ENCODE data around the gene CCDC18. TPM values are rescaled to one million over a fixed set of nuclear protein-coding genes. Genes with fewer than 3 reads are reported as not detected.

The CCDC18 gene
- polyA plus RNA-seq, 1 donor from 2014 or later, result 5.7 TPM

- Histone ChIP-seq H3K4me3 (ENCODE audit: low read length) (no peak overlapping the region), H3K9me2 (ENCODE audit: insufficient read depth, low read length) (no peaks in the 10 kb centered on the region), H3K4me2 (ENCODE audit: low read length) (no peak overlapping the region), H2AFZ (ENCODE audit: low read depth, low read length) (no peak overlapping the region), H3K9ac (ENCODE audit: low read length) (no peak overlapping the region), H3K79me2 (replicated peaks; ENCODE audit: insufficient read depth, low read length) (no peaks in the 10 kb centered on the region), H3K27ac (ENCODE audit: low read length) (no peak overlapping the region), H3K9me3 (ENCODE audit: low read length) (no peaks in the 10 kb centered on the region), H3K36me3 (ENCODE audit: insufficient read depth, low read length) (no peaks in the 10 kb centered on the region), H3K27me3 (ENCODE audit: insufficient read depth, low read depth, low read length) (no peaks in the 10 kb centered on the region), H4K20me1 (ENCODE audit: insufficient read depth) (no peaks in the 10 kb centered on the region), H3F3A (ENCODE audit: insufficient read depth, low read length, poor library complexity, severe bottlenecking) (no peaks in the 10 kb centered on the region)
- TF ChIP-seq EP300 (conservative IDR thresholded peaks at IDR 0.05; ENCODE audit: poor library complexity, severe bottlenecking) (no peak), REST (IDR thresholded peaks at IDR 0.05; ENCODE audit: borderline replicate concordance) (no peak), TAF1 (IDR thresholded peaks at IDR 0.05; ENCODE audit: low read depth) (no peak), EZH2 (IDR thresholded peaks at IDR 0.05; ENCODE audit: borderline replicate concordance, insufficient read depth, low read length, poor library complexity, severe bottlenecking) (no peak), POLR2AphosphoS5 (IDR thresholded peaks at IDR 0.05) (no peak), RAD21 (conservative IDR thresholded peaks at IDR 0.05) (no peak), CTCF (IDR thresholded peaks at IDR 0.05; ENCODE audit: poor library complexity, severe bottlenecking) (no peak), SMC3 (conservative IDR thresholded peaks at IDR 0.05; ENCODE audit: poor library complexity) (no peak), MXI1 (conservative IDR thresholded peaks at IDR 0.05; ENCODE audit: poor library complexity, severe bottlenecking) (no peak)
These were observed 16.1 kb downstream of the CCDC18 start for GRCh38 chr1:93196591-93196990.

GRCh38 chr1:93199150-93199549 is 18.6 kb downstream of the CCDC18 start:
- Histone ChIP-seq H2AFZ (ENCODE audit: low read depth, low read length) (no peak overlapping the region), H3K9ac (ENCODE audit: low read length) (no peak overlapping the region), H3K9me3 (ENCODE audit: low read length) (no peaks in the 10 kb centered on the region), H4K20me1 (ENCODE audit: insufficient read depth) (no peaks in the 10 kb centered on the region), H3K27ac (ENCODE audit: low read length) (no peak overlapping the region), H3K79me2 (replicated peaks; ENCODE audit: insufficient read depth, low read length) (no peaks in the 10 kb centered on the region), H3F3A (ENCODE audit: insufficient read depth, low read length, poor library complexity, severe bottlenecking) (no peaks in the 10 kb centered on the region), H3K4me3 (ENCODE audit: low read length) (no peak overlapping the region), H3K27me3 (ENCODE audit: insufficient read depth, low read depth, low read length) (no peaks in the 10 kb centered on the region), H3K9me2 (ENCODE audit: insufficient read depth, low read length) (no peaks in the 10 kb centered on the region), H3K36me3 (ENCODE audit: insufficient read depth, low read length) (no peaks in the 10 kb centered on the region), H3K4me2 (ENCODE audit: low read length) (no peak overlapping the region)
- TF ChIP-seq TAF1 (IDR thresholded peaks at IDR 0.05; ENCODE audit: low read depth), result no peak
- TF ChIP-seq MXI1 (conservative IDR thresholded peaks at IDR 0.05; ENCODE audit: poor library complexity, severe bottlenecking), result no peak
- no peak for TF ChIP-seq CTCF (IDR thresholded peaks at IDR 0.05; ENCODE audit: poor library complexity, severe bottlenecking)
- no peak for TF ChIP-seq EZH2 (IDR thresholded peaks at IDR 0.05; ENCODE audit: borderline replicate concordance, insufficient read depth, low read length, poor library complexity, severe bottlenecking)
- no peak for TF ChIP-seq EP300 (conservative IDR thresholded peaks at IDR 0.05; ENCODE audit: poor library complexity, severe bottlenecking)
- no peak for TF ChIP-seq REST (IDR thresholded peaks at IDR 0.05; ENCODE audit: borderline replicate concordance)
- no peak for TF ChIP-seq POLR2AphosphoS5 (IDR thresholded peaks at IDR 0.05)
- no peak for TF ChIP-seq SMC3 (conservative IDR thresholded peaks at IDR 0.05; ENCODE audit: poor library complexity)
- no peak for TF ChIP-seq RAD21 (conservative IDR thresholded peaks at IDR 0.05)
